GM23338 (cell line): ENCODE results near the gene CRHR1. TPM values are rescaled to one million over a fixed set of nuclear protein-coding genes. Genes with fewer than 3 reads are reported as not detected.

ENCODE experiments used
- ATAC-seq: fragments of 200-7000 bp; cut with Tn5 transposase; 3 replicates; pipeline ENCODE4 v1.9.1; 2020
- DNase-seq: peaks from one replicate; pipeline ENCODE4 v3.0.0-alpha.2; 2015; ENCODE audit warnings: low spot score
- H2AFZ ChIP-seq: fragments of 200-600 bp; sonication (generic); 2 replicates; pipeline ENCODE4 v1.8.0; 2016; ENCODE audit warnings: antibody characterized with exemption, mild to moderate bottlenecking, moderate library complexity
- H3F3A ChIP-seq: fragments of 200-600 bp; sonication (generic); replicated peaks from 2 replicates; pipeline ENCODE4 v1.8.0; 2017; ENCODE audit warnings: antibody characterized with exemption, mixed run types, low read depth
- H3K27ac ChIP-seq: fragments of 200-600 bp; sonication (generic); 2 replicates; pipeline ENCODE4 v1.6.1; 2016; ENCODE audit warnings: low read depth
- H3K27me3 ChIP-seq: fragments of 200-600 bp; sonication (generic); 2 replicates; pipeline ENCODE4 v1.8.0; 2016; ENCODE audit warnings: mild to moderate bottlenecking, mixed run types, moderate library complexity; ENCODE audit not compliant: insufficient read depth
- H3K36me3 ChIP-seq: fragments of 200-600 bp; sonication (generic); 2 replicates; pipeline ENCODE4 v1.8.0; 2016; ENCODE audit warnings: mild to moderate bottlenecking; ENCODE audit not compliant: insufficient read depth
- H3K4me1 ChIP-seq: fragments of 200-600 bp; sonication (generic); 2 replicates; pipeline ENCODE4 v1.8.0; 2016; ENCODE audit warnings: mild to moderate bottlenecking, moderate library complexity; ENCODE audit not compliant: insufficient read depth
- H3K4me2 ChIP-seq: fragments of 200-600 bp; sonication (generic); 2 replicates; pipeline ENCODE4 v1.7.1; 2017; ENCODE audit warnings: mixed run types
- H3K4me3 ChIP-seq: fragments of 200-600 bp; sonication (generic); 2 replicates; pipeline ENCODE4 v1.6.1; 2016; ENCODE audit warnings: mixed run types
- H3K79me2 ChIP-seq: fragments of 200-600 bp; sonication (generic); replicated peaks from 2 replicates; pipeline ENCODE4 v1.8.0; 2017; ENCODE audit warnings: mild to moderate bottlenecking; ENCODE audit not compliant: insufficient read depth
- H3K9me2 ChIP-seq: fragments of 200-600 bp; sonication (generic); 2 replicates; pipeline ENCODE4 v1.8.0; 2017; ENCODE audit not compliant: insufficient read depth
- H4K20me1 ChIP-seq: fragments of 200-600 bp; sonication (generic); replicated peaks from 2 replicates; pipeline ENCODE4 v1.8.0; 2017; ENCODE audit warnings: mild to moderate bottlenecking; ENCODE audit not compliant: insufficient read depth
- H3K27ac Mint-ChIP-seq: 2 replicates; pipeline ENCODE4 v1.8.0; 2020; ENCODE audit warnings: inconsistent platforms, mild to moderate bottlenecking, moderate library complexity, mixed read lengths
- H3K27me3 Mint-ChIP-seq: 3 replicates; pipeline ENCODE4 v1.8.0; 2022; ENCODE audit warnings: low read depth, mild to moderate bottlenecking, moderate library complexity, mixed read lengths, inconsistent platforms; ENCODE audit not compliant: insufficient read depth, poor library complexity
- H3K36me3 Mint-ChIP-seq: 3 replicates; pipeline ENCODE4 v1.8.0; 2021; ENCODE audit warnings: low read depth, mild to moderate bottlenecking, inconsistent platforms, moderate library complexity, mixed read lengths
- H3K4me1 Mint-ChIP-seq: 3 replicates; pipeline ENCODE4 v1.8.0; 2020; ENCODE audit warnings: mild to moderate bottlenecking, inconsistent platforms, mixed read lengths
- H3K4me3 Mint-ChIP-seq: 3 replicates; pipeline ENCODE4 v1.8.0; 2021; ENCODE audit warnings: moderate library complexity, mild to moderate bottlenecking, inconsistent platforms, mixed read lengths
- H3K9me3 Mint-ChIP-seq: 3 replicates; pipeline ENCODE4 v1.8.0; 2020; ENCODE audit warnings: moderate library complexity, mild to moderate bottlenecking, inconsistent platforms, mixed read lengths
- CREB1 ChIP-seq: fragments of 250-450 bp; sonication (Bioruptor Pico); IDR thresholded peaks from 2 replicates; pipeline ENCODE4 v1.5.0; 2020; ENCODE audit warnings: low read depth, mild to moderate bottlenecking, moderate library complexity
- CTCF ChIP-seq, 2 experiments: fragments of 200-600 bp in 1 of 2; sonication (generic) in 1 of 2; conservative IDR thresholded peaks; 2 replicates each; pipeline versions ENCODE4 v1.5.1 to v1.6.1; 2016 to 2017; ENCODE audit warnings: antibody characterized with exemption in 2 of 2, low read depth in 2 of 2, mild to moderate bottlenecking in 2 of 2, moderate library complexity in 1 of 2
- ETS1 ChIP-seq: IDR thresholded peaks from 2 replicates; pipeline ENCODE4 v1.6.1; 2016; ENCODE audit warnings: antibody characterized with exemption
- EZH2 ChIP-seq: fragments of 200-600 bp; sonication (generic); IDR thresholded peaks from one replicate; pipeline ENCODE4 v1.8.0; 2017; ENCODE audit warnings: antibody characterized with exemption, mild to moderate bottlenecking, low read depth; ENCODE audit not compliant: unreplicated experiment
- EZH2phosphoT487 ChIP-seq: fragments of 200-600 bp; sonication (generic); IDR thresholded peaks from one replicate; pipeline ENCODE4 v1.8.1; 2018; ENCODE audit warnings: antibody characterized with exemption; ENCODE audit not compliant: unreplicated experiment
- JUNB ChIP-seq: IDR thresholded peaks from one replicate; pipeline ENCODE4 v1.6.1; 2016; ENCODE audit warnings: antibody characterized with exemption; ENCODE audit not compliant: unreplicated experiment
- NANOG ChIP-seq: IDR thresholded peaks from 2 replicates; pipeline ENCODE4 v1.6.1; 2016; ENCODE audit warnings: antibody characterized with exemption, borderline replicate concordance
- POLR2AphosphoS5 ChIP-seq: IDR thresholded peaks from 2 replicates; pipeline ENCODE4 v1.6.1; 2016; ENCODE audit warnings: antibody characterized with exemption, low read depth
- REST ChIP-seq: IDR thresholded peaks from one replicate; pipeline ENCODE4 v1.6.1; 2018; ENCODE audit warnings: antibody characterized with exemption; ENCODE audit not compliant: unreplicated experiment
- STAT1 ChIP-seq: IDR thresholded peaks from one replicate; pipeline ENCODE4 v1.6.1; 2016; ENCODE audit warnings: antibody characterized with exemption; ENCODE audit not compliant: unreplicated experiment
- ZNF114 ChIP-seq: fragments of 250-450 bp; sonication (Bioruptor Pico); IDR thresholded peaks from 2 replicates; pipeline ENCODE4 v1.5.0; 2020; ENCODE audit warnings: mild to moderate bottlenecking, moderate library complexity
- ZNF331 ChIP-seq: fragments of 250-450 bp; sonication (Bioruptor Pico); IDR thresholded peaks from 2 replicates; pipeline ENCODE4 v1.5.0; 2020; ENCODE audit warnings: low read depth, mild to moderate bottlenecking, moderate library complexity
- ZNF462 ChIP-seq: fragments of 250-450 bp; sonication (Bioruptor Pico); IDR thresholded peaks from 2 replicates; pipeline ENCODE4 v1.5.0; 2020; ENCODE audit warnings: mild to moderate bottlenecking, moderate library complexity
- polyA plus RNA-seq: library from polyadenylated mRNA; unstranded; fragments of >200 nt; fragmentation: Nextera tagmentation; extraction: Ambion mirVana; gene quantifications from 2 replicates; pipeline ENCODE4 v1.2.1, GENCODE V29; 2016
- total RNA-seq: library from RNA; depleted of rRNA; stranded (reverse); fragments of >200 nt; shearing (Covaris generic); gene quantifications from 2 replicates; pipeline ENCODE4 v1.2.3, GENCODE V29; 2014

CRHR1 gene
- total and polyA plus RNA-seq, 2 experiments from 2014 or later: 0.19 to 0.76 TPM

- Mint-ChIP-seq H3K4me3 (no peak overlapping the region), H3K27me3 (peaks cover 3% of the 10 kb centered on the region)
Observed at GRCh38 chr17:45735488-45735887, 48.6 kb upstream of the CRHR1 start.

More at GRCh38 chr17:45735488-45735887, 48.6 kb upstream of the CRHR1 start:
- DNase-seq: no peak
- H3K4me3 ChIP-seq: no peak overlapping the region
- H3K4me1 Mint-ChIP-seq: no peaks in the 10 kb centered on the region
- no peaks in the 10 kb centered on the region for H3K9me2 ChIP-seq
- H3F3A ChIP-seq: no peaks in the 10 kb centered on the region
- no peaks in the 10 kb centered on the region for H3K36me3 ChIP-seq
- no peaks in the 10 kb centered on the region for H3K4me1 ChIP-seq
- no peaks in the 10 kb centered on the region for H3K27me3 ChIP-seq
- H3K36me3 Mint-ChIP-seq: no peaks in the 10 kb centered on the region
- ATAC-seq: no peak
- H3K9me3 Mint-ChIP-seq: no peaks in the 10 kb centered on the region; the same call in 1 of the 3 replicates
- no peak overlapping the region for H3K27ac Mint-ChIP-seq
- no peak overlapping the region for H3K4me2 ChIP-seq
- H3K79me2 ChIP-seq: no peaks in the 10 kb centered on the region
- TF ChIP-seq STAT1: no peak
- no peak for TF ChIP-seq CREB1 (CRISPR knock-in tag)
- TF ChIP-seq ZNF331 (CRISPR knock-in tag): no peak
- TF ChIP-seq CTCF (conservative IDR thresholded peaks at IDR 0.05; ENCODE audit: low read depth in 2 of 2): no peak
- TF ChIP-seq ZNF114 (CRISPR knock-in tag): no peak
- no peak for TF ChIP-seq REST
- no peak for TF ChIP-seq NANOG
- TF ChIP-seq ZNF462: no peak
- TF ChIP-seq ETS1: no peak
- no peak for TF ChIP-seq EZH2
- no peak for TF ChIP-seq EZH2phosphoT487
- TF ChIP-seq JUNB: no peak
- no peak for TF ChIP-seq POLR2AphosphoS5
- no peak overlapping the region for H2AFZ ChIP-seq
- H3K27ac ChIP-seq: no peak overlapping the region
- no peaks in the 10 kb centered on the region for H4K20me1 ChIP-seq
